Dedifferentiated amniotic fluid mesenchymal stem cell (primary cell): ENCODE results near the gene ACACB.

Experiments used
- DNase-seq: peaks from one replicate; pipeline ENCODE4 v3.0.0-alpha.2; 2016; ENCODE audit errors: extremely low spot score

Gene ACACB

DNA sequence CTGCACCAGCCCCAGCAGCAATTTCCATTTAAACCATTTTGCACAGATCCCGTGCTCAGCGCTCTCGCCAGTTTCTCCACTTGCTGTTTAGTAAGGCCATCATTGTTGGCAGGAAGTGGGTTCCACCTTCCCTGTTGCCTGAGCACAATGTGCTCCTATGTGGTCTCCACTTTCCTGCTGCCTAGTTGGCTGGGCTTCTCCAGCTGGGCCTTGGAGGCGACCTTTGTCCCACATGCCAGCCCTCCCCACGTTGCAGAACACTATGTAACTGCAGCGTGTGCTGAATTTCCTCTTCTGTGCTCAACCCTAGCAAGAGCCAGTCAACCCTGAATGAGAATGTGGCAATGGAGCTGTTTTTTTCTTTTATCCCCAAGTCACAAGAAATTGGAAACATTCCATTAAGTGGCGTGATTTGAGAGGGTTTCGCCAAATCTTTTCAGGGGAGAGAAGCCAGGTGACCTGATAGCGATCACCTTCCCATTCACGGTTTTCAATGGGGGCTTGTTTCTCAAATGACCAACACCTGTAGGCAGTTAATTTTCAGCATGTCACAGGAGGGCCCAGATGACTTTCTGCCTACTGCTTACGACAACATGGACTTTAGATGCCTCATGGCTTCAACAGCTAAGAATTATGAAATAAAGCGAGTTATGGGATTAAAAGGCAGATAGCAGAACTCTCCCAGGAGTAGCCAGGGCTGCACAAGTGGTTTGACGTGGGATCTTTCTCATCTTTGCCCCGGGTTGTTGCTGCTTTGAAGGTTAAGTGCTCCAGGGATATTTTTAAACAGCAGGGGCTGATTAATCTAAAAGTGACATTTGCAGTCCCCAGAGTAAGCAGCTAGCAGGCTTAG lies at the start of gene ACACB:
ACACB (plus strand) TSS at position 830 of the 853 bp plus-strand sequence. CDS start 22,819 bp downstream, outside the sequence.
- DNase-seq, result no peak

DNA sequence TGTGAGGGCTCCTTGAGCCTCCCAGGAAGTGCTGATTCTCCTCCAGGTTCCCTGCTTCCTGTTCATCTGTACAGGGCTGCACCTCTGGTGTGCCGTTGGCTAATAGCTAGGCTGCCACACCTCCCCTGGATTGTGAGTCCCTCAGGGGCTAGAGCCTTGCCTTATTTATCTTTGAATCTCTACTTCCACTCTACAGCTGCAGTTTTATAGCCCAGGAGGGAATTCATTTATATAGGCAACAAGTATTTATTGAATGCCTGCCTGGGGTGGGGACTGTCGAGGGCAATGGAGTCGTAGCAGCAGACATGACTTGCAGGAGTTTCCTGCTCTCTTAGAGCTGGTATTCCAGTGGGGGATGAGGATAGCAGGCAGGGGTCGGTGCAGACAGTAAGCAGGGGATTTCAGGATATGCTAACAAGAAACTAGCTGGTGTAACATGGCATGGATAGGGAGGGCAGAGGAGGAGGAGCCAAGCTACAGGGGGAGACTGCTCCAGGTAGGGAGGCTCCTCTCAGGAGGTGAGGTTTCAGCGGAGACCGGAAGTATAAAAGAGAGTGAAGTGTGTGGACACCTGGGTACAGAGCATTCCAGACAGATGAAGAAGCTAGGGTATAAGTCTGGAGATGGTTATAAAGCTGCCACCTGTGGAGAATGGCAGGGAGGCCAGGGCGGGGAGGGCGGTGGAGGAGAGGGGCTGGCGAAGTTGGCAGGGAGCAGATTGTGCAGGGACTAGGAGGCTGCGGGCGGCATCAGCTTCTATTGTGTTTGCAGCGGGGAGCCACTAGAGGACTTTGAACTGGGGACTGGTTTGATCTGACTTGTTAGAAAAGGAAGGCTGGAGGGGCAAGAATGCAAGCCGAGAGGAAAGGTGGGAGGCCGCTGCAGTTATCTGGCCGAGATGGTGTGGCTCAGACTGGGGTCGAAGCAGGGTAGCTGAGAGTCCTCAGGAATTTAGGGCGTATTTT lies 46.8 kb upstream of the ACACB start:
- DNase-seq, result no peak

DNA sequence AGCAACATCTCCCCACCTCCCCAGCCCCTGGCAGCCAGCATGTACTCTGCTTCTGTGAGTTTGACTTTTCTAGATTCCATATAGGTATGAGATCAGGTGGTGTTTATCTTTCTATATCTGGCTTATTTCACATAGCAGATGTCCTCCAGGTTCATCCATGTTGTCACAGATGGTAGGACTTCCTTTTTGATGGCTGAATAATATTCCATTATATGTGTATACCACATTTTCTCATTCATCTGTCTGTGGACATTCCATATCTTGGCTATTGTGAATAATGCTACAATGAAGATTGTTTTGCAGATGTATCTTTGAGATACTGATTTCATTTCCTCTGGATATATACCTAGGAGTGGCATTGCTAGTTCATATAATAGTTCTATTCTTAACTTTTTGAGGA lies 41.5 kb upstream of the ACACB start:
- no peak for DNase-seq

DNA sequence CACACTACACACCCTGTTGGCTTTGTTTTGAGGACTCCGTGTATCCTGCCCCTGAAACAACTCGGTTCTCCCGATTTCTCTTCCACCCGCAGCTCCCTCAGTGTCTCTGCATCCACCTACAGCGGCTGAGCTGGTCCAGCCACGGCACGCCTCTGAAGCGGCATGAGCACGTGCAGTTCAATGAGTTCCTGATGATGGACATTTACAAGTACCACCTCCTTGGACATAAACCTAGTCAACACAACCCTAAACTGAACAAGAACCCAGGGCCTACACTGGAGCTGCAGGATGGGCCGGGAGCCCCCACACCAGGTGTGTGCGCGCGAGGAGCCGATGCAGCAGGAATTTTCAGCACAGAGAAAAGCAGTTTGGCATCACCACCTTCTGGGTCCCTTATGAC lies 33.6 kb upstream of the ACACB start:
- no peak for DNase-seq

DNA sequence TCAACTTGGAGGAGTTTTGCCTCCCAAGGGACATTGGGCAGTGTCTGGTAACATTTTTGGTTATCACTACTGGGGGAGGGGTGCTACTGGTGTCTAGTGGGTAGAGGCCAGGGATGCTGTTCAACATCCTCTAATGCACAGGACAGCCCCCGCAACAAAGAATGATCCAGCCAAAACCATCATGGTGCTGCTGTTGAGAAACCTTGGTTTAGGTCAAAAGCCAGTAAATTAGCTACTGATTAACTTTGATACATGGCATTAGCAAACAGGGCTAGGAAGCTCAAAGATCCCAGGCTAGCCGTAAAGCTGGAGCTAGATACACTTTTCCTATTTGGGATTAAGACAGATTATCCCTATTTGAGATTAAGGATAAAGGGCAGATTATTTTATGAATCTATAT lies 32.0 kb upstream of the ACACB start:
- DNase-seq, result no peak

DNA sequence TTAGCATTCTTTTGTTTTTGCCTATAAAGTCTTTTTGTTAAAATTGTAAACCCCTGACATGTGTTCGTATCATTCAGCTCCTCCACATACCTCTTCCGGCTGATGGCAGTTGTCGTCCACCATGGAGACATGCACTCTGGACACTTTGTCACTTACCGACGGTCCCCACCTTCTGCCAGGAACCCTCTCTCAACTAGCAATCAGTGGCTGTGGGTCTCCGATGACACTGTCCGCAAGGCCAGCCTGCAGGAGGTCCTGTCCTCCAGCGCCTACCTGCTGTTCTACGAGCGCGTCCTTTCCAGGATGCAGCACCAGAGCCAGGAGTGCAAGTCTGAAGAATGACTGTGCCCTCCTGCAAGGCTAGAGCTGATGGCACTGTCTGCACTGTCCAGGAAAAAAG lies 30.8 kb upstream of the ACACB start:
- no peak for DNase-seq

DNA sequence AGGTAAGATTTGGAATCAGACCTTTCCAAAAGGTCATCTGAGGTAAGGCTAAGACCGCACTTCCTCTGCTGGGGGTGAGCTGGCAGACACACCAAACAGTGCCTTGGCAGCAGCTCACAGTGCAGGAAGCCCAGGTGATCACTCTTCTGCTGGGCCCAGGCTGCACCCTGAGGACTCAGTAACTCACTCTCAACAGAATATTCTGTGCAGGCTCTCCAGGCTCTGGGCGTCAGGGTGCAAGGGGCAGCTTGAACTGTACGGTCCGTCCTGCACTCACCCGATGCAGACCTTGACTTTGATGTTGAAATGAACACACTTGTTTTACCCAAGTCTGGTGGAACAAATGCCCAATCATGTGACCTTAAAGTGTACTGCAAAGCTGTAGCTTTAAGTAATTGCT lies 29.1 kb upstream of the ACACB start:
- no peak for DNase-seq

DNA sequence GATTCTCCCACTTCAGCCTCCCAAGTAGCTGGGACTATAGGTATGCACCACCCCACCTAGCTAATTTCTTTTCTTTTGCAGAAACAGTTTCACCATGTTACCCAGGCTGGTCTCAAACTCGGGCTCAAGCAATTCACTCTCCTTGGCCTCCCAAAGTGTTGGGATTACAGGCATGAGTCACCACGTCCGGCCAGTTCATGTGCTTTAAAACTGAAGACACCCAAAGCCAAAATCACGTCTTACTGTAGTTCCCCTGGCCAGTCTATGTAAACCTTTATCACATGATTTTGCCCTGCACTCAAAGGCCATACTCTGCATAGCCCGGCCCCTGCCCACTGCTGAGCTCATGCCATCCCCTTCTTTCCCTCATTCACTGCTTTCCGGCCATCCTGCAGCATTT lies 27.6 kb upstream of the ACACB start:
- no peak for DNase-seq

DNA sequence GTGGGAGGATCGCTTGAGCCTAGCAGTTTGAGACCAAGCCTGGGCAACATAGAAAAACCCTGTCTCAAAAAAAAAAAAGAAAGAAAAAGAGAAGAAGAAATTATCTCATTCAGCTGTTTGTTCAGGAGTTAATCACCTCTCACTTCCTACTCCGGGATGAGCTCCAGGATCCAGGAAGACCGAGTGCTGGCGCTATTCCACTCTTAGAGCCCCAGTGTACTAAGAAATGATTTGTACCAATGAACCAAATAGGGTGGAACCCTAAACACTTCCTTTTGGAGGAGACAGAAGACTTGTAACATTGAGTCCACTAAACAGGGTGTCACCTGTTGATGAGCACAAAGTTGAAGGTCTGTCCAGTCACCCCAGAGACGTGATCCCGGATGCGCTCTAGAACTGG lies 26.7 kb upstream of the ACACB start:
- no peak for DNase-seq

DNA sequence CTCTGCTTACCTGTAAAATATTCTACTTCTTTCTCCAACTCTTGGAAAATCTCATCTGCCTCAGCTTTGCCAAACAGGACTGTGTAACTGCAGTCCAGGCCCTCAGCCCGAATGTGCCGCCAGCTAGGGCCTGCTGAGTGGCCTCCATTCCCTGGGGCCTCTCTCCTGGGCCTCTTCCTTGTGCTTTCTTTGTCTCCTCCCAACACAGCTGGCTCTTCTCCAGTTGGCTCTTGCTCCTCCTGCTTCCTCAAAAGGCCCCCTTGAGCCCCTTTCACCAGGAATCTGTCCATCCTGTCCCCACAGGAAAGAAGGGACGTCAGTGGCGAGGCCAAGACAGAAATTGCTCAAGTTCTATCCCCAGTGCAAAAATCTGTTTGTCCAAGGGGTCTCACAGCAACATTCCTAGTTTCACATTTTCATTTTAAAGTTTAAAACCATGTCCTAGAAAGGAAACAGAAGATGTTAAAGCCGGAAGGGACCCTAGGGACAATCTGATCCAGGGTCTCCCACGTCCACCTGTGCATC lies 23.8 kb upstream of the ACACB start:
- DNase-seq, result no peak

DNA sequence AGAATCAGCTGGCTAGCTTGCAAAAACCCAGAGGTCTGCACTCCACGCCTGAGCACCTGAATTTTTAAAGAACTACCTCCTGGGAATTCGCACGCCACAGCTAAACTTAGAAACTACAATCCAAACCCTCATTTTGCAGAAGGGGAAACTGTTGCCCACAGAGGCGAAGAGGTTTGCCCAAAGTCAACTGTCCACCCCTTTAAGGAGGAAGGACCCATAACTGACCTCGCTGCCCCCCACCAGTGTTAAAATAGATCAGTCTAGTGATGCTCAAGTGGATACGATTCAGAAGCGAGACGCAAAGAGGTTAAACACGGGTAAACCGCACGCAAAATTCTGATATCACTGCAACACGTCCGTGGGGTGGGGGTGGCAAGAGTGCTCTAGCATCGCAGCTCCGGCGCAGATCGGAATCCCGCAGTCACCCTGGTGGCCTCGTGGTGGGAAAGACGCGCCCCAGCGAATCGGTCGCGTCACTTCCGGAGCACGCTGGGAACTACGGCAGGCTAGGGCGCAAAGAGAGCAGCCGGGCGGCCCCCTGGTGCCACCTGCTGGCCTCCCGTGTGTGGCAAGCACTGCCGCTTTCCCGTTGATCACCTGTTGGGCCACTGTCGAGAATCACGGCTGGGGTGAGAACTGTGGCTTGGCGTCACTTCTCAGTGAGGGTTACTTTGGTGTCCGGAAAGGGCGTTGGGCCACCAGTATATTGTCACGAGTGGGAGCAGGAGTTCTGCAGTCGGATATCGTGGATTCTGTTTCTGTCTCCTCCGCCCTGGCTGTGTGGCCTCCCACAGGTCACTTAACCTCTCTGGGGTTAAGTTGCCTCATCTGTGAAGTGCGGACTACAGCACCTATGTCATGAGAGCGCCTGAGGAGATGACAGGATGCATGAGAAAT lies 23.1 kb upstream of the ACACB start, which contains the start of gene ALKBH2:
ALKBH2 (minus strand) TSS at position 451 of the 897 bp plus-strand sequence. CDS start 686 bp downstream, outside the sequence.
- peak; percentile 92 for DNase-seq

DNA sequence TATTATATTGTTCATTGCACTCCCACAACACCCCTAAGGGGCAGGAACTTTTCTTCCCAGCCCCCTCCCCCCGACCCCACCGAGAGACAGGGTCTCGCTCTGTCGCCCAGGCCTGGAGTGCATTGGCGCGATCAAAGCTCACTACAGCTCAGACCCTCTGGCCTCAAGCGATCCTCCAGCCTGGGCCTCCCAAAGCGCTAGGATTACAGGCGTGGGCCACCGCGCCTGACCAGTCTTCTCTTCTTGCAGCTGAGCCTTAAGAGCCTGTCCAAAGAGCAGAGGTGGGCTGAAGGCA lies 19.3 kb upstream of the ACACB start:
- no peak for DNase-seq

DNA sequence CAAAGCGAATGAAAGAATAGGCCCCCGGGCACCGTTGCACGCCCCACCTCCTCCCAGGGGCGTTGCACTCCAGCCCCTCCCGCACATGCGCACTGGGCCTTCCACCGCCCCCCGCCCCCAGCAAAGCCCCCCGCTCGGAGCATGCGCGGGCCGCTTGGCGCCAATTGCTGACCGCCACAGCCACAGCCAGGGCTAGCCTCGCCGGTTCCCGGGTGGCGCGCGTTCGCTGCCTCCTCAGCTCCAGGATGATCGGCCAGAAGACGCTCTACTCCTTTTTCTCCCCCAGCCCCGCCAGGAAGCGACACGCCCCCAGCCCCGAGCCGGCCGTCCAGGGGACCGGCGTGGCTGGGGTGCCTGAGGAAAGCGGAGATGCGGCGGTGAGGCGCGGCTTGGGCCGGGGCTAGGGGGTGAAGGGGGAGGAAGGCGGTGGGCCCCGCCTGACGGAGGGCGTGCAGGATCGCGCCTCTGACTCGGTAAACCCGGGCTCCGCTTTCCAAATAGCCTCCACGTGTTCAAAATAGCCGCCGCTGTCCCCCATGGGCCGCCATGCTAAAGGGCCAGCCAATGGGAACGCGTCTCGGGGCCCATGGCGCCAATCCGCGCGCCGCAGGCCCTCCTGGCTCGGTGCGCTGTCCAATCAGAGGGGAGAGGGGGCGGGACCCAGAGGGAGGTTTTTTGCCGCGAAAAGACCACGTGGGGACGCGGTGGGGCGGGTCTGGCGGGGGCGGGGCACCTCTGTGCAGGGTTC lies 18.8 kb upstream of the ACACB start, which contains the start of gene UNG:
UNG (plus strand) TSS at position 163 of the 748 bp plus-strand sequence; CDS start at position 246, 83 bp downstream.
- peak; percentile 96 for DNase-seq

DNA sequence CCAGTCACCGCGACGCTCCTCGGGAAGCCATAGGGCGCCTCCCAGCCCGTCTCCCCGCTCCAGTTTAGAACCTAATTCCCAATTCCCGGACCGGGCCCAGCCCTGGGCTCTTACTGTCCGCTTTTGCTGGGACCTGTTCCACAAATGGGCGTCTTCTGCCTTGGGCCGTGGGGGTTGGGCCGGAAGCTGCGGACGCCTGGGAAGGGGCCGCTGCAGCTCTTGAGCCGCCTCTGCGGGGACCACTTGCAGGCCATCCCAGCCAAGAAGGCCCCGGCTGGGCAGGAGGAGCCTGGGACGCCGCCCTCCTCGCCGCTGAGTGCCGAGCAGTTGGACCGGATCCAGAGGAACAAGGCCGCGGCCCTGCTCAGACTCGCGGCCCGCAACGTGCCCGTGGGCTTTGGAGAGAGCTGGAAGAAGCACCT lies 18.2 kb upstream of the ACACB start:
- DNase-seq, result peak; percentile 51

DNA sequence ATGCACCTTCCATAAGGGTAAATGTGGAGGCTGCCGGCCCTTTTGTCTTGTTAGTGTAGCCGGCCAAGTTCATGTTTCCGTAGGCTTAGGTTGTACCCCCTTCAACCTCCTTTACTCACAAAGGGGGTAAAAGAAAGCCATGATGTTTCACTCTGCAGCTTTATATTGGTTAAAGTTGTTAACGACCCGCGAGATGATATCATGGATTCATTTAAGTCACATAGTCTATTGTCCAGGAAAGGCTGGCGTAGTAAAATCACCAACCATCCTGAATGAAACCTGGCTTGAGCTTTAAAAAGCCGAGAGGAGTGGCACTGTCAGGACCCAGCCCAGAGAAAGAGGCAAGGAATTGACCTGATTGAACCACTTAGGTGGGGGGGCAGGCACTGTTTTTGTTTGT lies 17.7 kb upstream of the ACACB start:
- no peak for DNase-seq

DNA sequence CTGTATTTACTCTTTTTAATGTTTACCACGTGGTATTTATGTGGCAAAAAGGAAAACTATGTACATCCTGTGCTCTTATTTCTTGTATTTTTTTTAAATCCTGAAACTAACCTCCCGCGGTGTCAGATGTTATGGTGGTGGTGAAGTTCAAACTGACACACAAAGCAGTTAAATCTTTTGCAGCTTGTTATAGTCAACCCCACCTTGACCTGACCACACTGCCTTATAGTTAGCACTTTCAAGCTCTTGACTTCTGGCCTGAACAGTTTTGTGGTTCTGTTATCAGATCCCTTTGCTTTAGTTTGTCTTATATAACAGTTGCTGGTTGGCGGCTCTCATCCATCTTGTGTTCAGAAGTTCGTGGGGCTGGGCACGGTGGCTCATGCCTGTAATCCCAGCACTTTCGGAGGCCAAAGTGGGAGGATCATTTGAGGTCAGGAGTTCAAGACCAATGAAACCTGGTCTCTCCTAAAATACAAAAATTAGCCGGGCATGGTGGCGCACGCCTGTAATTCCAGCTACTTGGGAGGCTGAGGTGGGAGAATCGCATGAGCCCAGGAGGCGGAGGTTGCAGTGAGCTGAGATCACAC lies 16.9 kb upstream of the ACACB start:
- no peak for DNase-seq

DNA sequence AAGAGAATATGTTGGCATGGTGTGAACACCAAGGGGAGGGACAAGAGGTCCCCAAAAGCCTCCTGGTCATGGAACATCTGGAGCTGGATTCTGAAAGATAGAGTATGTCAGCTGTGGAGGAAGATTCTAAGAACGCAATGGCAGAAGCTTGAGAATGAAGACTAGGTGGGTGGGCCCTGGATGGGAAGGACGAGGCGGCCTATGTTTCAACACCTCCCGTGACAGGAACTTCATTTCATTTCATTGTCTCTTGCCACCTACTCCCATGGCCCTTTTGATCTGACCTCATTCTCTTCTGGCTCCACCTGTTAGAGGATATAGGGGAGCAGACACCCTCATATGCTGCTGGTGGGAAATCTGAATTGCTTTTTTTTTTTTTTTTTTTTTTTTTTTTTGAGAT lies 15.6 kb upstream of the ACACB start:
- DNase-seq, result no peak

DNA sequence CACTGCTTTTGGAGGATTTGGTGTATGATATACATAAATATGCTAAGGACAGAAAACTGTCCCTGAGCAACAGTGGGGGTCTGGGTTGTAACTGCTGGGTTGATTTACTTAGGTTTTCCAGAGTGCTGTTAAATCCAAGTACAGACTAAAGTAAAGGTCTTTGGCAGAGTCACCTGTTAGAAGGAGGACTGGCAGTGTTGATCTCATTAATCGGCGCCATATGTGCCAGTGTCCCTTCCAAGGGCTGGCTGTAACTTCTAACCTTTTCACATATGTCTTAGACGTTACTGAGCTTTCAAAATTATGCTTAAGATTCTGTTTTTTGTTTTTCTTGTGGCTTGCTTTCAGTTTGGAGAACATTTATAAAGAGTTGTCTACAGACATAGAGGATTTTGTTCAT lies 13.9 kb upstream of the ACACB start:
- no peak for DNase-seq

DNA sequence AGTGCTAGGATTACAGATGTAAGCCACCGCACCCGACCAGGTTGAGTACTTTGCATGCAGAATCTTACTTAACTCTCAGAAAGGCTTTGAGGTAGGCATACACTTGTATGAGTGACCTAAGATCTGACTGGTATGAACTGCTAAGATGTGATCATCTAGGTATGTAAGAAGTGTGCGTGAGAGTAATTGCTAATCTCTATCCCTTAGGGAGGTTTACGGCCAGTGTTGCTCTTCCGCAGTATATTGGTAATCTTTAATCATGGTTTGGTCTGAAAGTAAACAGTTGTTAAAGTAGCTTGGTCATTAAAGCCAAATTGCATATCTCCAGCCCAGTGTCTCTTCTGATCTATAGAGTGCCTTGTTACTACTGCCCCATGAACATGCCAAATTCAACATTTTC lies 11.2 kb upstream of the ACACB start:
- DNase-seq, result no peak

DNA sequence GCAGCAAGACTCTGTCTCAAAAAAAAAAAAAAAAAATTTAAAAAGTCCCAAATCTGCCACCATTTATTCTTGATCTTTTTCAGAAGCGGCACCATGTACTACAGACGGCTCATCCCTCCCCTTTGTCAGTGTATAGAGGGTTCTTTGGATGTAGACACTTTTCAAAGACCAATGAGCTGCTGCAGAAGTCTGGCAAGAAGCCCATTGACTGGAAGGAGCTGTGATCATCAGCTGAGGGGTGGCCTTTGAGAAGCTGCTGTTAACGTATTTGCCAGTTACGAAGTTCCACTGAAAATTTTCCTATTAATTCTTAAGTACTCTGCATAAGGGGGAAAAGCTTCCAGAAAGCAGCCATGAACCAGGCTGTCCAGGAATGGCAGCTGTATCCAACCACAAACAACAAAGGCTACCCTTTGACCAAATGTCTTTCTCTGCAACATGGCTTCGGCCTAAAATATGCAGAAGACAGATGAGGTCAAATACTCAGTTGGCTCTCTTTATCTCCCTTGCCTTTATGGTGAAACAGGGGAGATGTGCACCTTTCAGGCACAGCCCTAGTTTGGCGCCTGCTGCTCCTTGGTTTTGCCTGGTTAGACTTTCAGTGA lies 6.5 kb upstream of the ACACB start:
- DNase-seq, result no peak
